OCI-LY1 (cell line): ENCODE measurements around the gene MAT1A.

ENCODE experiments used
- CTCF ChIP-seq: fragments of 200-600 bp; sonication (generic), shearing (Covaris generic); IDR thresholded peaks from 2 replicates; pipeline ENCODE4 v1.5.1; 2017; ENCODE audit warnings: mild to moderate bottlenecking, antibody characterized with exemption, low read length, moderate library complexity, mixed read lengths
- EZH2 ChIP-seq: fragments of 200-600 bp; sonication (generic), shearing (Covaris generic); IDR thresholded peaks from 2 replicates; pipeline ENCODE4 v1.8.0; 2017; ENCODE audit warnings: borderline replicate concordance, mixed run types, mild to moderate bottlenecking, antibody characterized with exemption, low read length, moderate library complexity, mixed read lengths

GRCh38 chr10:80278480-80278879 lies 11.0 kb downstream of the MAT1A start:
- TF ChIP-seq CTCF = no peak
- no peak for TF ChIP-seq EZH2
